GM19372 (cell line): ENCODE data around the gene UNC79.

ENCODE experiments used
- ATAC-seq: cut with Tn5 transposase; IDR thresholded peaks from one replicate; pipeline ENCODE4 v1.9.1; 2021; ENCODE audit warnings: mild to moderate bottlenecking, low read depth, moderate library complexity; ENCODE audit not compliant: unreplicated experiment

Gene UNC79

GRCh38 chr14:93648440-93649168 lies 217.9 kb downstream of the UNC79 start:
- no peak for ATAC-seq

- no peak for ATAC-seq
These were observed 223.9 kb downstream of the UNC79 start for GRCh38 chr14:93654599-93654998.

GRCh38 chr14:93655078-93655750 lies 224.5 kb downstream of the UNC79 start:
- ATAC-seq: no peak

GRCh38 chr14:93657875-93658274 lies 227.1 kb downstream of the UNC79 start:
- no peak for ATAC-seq

GRCh38 chr14:93663317-93663716 lies 232.6 kb downstream of the UNC79 start:
- no peak for ATAC-seq

GRCh38 chr14:93665169-93665568 lies 234.4 kb downstream of the UNC79 start:
- no peak for ATAC-seq

- no peak for ATAC-seq
These were observed 238.9 kb downstream of the UNC79 start for GRCh38 chr14:93669632-93670031.

- ATAC-seq: no peak
These were observed 243.6 kb downstream of the UNC79 start for GRCh38 chr14:93674343-93674742.

GRCh38 chr14:93675651-93676050 lies 244.9 kb downstream of the UNC79 start:
- no peak for ATAC-seq

- no peak for ATAC-seq
These were observed 245.7 kb downstream of the UNC79 start for GRCh38 chr14:93676416-93676958.

- no peak for ATAC-seq
These were observed 251.7 kb downstream of the UNC79 start for GRCh38 chr14:93682459-93682858.

- no peak for ATAC-seq
These were observed 252.5 kb downstream of the UNC79 start for GRCh38 chr14:93683226-93683625.

GRCh38 chr14:93685121-93685895 lies 254.6 kb downstream of the UNC79 start:
- no peak for ATAC-seq

- ATAC-seq: no peak
These were observed 255.5 kb downstream of the UNC79 start for GRCh38 chr14:93686268-93686667.

- ATAC-seq: no peak
These were observed 257.5 kb downstream of the UNC79 start for GRCh38 chr14:93688239-93688666.

- ATAC-seq: no peak
These were observed 258.1 kb downstream of the UNC79 start for GRCh38 chr14:93688820-93689219.

GRCh38 chr14:93690146-93690545 lies 259.4 kb downstream of the UNC79 start:
- ATAC-seq: no peak

GRCh38 chr14:93691042-93691780 lies 260.5 kb downstream of the UNC79 start:
- no peak for ATAC-seq

GRCh38 chr14:93693914-93694313 lies 263.2 kb downstream of the UNC79 start:
- no peak for ATAC-seq

GRCh38 chr14:93700928-93701327 lies 270.2 kb downstream of the UNC79 start:
- ATAC-seq: no peak
